Mucosa of gallbladder (tissue), 1 donor: ENCODE data around the gene TSHZ2. TPM values are rescaled to one million over a fixed set of nuclear protein-coding genes. Genes with fewer than 3 reads are reported as not detected.
A peak's percentile ranks its signal among the peaks of the same experiment; 100 is the strongest.
"Not testable (repeated sequence)": the region's sequence is repeated elsewhere in the genome, so short reads cannot be mapped to it uniquely, and the experiment has no call there.

ENCODE experiments used
- DNase-seq: peaks from one replicate; pipeline ENCODE4 v3.0.0-alpha.2; 2020; ENCODE audit warnings: low spot score
- total RNA-seq: library from RNA; stranded (reverse); gene quantifications from one replicate; pipeline ENCODE4 v1.2.1, GENCODE V29; 2021
- donor health status: DM: no; HTN: no; CAD: no.

The TSHZ2 gene
- total RNA-seq, 1 donor from 2014 or later, result 42.9 TPM

- DNase-seq, result no peak
These were observed 24.5 kb downstream of the TSHZ2 start for GRCh38 chr20:52996658-52997057.

DNA sequence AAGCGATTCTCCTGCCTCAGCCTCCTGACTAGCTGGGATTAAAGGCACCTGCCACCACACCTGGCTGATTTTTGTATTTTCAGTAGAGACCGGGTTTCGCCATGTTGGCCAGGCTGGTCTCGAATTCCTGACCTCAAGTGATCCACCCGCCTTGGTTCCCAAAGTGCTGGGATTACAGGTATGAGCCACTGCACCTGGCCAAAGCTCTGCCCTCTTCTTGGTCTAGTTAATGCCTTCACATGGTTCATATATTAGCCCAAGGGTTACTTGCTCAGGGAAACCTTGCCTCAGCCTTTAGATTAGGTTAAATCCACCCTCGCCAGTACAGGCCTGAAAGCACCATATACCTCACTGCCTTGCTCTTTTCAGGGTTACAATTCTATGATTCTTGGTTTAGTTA is 26.1 kb downstream of the TSHZ2 start:
- DNase-seq, result no peak

DNA sequence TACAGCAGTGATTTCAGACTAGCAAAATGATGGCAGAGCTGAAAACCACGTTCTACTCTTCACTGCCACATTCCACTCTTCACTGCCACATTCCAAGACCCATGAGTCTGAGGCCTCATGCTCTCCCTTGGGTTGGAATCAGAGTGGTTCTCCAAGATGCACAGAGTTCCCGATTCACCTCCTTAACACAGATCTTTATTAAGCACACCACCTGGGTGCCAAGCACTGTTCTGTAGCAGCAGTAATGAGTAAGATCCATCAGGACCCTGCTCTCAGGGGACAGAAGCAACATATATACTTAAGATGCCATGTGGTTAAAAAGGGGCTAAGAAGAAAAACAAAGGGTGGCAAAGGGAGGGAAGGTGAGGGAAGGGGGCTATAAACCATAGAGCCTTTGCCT is 26.9 kb downstream of the TSHZ2 start:
- DNase-seq, result no peak

DNA sequence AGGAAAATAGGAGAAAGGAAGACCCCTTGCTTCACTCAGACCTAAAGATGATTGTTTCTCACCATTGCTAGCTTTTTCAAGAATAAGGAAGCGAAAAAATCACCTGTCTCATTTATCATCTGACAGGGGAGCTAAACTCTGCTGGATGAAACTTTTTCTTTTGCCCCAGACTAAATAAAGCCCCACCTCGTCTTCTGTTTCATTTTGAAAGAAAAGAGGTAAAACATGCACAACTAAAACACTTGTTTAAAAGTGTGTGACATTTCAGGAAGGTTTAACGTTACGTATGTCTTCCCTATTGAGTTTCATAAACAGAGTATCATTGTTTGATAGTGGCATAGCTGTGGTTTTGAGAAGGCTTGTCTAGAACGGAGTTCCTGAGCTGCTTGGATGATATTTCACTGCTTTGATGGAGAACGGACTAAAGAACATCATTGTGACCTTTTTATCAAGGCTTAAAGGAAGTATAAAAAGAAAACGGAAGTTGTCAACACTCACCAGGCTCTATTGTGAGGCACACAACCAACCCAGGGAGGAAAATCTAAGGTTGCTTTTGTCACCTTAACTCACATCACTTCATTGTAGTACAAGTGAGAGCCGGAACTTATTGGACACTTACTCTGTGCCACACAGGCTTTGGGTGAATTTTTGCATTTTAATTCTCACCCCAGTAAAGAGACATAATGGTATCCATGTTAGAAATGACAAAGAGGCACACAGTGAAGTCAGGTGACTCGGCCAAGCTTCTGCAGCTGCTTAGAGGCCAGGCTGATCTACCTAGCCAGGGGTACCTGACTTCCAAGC is 29.5 kb downstream of the TSHZ2 start:
- no peak for DNase-seq

DNA sequence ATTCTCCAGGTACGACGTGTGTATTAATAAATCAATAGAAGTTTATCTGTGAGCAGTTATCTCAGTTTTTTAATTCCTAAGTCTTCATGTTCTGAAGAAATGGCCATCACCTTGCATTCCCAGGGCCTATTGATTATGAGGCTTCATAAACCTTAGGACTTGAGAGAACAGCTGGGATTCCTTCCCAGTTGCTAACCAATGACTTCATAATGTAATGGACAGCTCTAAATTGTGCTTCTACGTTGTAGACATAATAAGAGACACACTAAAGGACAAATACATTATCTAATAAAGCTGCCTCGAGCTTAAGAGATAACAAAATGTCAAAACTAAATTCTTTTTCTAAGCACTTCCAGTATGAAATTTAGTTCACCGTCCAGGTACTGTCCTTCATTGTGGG is 30.6 kb downstream of the TSHZ2 start:
- peak; percentile 21 for DNase-seq

GRCh38 chr20:53003420-53004154 is 31.4 kb downstream of the TSHZ2 start:
- DNase-seq, result no peak

DNA sequence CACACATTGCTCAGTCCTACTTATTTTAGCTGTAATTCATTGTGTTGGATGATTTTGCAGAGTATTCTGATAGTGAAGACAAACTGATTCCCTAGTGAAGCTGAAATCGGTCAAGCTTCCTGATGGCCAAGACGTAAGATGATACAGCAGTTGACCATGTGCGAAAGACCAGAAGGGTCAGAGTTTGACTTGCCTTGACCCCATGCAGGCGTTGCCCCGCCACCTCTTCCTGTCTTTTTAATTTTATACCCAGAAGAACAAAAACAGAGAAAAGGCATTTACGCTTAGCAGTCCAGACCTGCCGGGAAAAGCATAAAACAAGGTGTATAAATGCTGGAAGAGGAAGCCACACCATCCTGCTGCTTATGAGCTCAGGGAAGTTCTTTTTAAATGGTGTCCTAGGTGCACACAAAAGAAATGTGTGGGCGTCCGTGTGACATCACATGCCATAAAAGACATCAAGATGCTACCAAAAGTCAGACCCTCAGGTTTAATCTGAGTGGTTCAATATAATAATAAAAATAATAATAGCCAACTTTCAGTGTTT is 32.2 kb downstream of the TSHZ2 start:
- no peak for DNase-seq

- DNase-seq, result no peak
These were observed 38.0 kb downstream of the TSHZ2 start for GRCh38 chr20:53009979-53010735.

DNA sequence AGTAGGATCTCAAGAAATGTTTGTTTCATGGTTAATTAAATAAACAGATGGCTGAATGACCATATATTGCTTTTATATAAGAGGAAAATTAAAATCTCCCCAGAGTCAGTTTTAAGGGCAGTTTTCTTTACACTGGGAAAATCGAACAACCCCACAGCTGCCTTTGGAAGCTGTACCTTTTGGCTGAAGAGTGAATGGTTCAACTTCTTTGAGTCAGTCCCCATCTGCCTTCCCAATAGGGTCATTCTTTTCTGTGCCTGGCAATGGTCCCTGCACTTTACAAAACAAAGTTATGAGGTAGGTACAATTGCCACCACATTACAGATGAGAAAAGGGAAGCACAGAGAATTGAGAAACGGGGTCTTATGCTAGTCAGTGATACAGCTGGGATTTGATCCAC is 39.5 kb downstream of the TSHZ2 start:
- DNase-seq, result no peak

DNA sequence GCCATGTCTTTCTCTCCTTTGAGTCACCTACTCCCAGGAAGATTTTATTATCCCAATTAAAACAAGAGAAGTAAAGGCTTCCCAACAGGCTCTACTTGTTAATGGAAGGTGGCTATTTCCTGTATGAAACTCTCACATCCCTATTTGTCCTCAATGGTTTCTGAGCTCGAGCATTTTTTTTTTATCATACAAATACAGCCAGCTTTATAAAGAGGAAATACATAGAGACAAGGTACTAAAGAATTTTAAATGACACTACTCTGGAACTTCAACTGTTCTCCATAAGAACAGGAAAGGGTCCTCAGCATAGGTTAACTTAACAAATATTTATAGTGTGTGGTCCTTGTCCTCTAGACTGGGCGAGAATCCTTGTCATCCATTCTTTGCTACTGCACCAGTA is 41.0 kb downstream of the TSHZ2 start:
- no peak for DNase-seq

DNA sequence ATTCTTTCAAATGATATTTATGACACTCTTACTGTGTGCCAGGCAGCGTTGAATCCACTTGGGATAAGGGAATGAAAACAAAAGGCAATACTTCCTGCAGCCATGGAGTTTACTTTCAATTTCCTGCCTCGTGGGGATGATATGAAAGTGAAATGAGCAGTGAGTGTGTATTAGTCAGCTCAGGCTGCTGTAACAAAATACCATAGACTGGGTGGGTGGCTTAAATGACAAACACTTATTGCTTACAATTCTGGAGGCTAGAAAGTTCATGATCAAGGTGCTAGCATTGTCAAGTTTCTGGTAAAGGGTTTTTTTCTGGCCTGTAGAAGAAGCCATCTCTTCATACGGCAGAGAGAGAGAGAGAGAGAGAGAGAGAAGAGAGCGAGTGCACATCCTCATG is 41.7 kb downstream of the TSHZ2 start:
- no peak for DNase-seq

DNA sequence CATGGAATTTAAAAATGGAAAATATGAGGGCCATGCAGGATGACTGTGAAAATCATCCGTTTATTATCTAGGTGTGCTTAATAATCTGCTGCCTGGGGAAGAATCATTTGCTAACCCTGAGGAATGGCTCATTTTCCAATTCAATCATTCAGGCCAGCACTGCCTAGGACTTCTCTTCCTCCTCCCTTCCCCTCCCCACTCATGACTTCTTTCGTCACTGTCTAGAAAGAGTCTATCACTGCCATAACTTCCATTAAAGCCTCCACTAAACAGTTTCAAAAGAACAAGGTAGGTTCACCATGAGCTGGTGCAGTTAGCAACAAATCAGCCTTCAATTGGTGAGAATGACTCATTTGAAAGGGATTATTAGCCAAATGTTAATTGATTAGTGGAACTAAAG is 43.9 kb downstream of the TSHZ2 start:
- DNase-seq, result no peak

DNA sequence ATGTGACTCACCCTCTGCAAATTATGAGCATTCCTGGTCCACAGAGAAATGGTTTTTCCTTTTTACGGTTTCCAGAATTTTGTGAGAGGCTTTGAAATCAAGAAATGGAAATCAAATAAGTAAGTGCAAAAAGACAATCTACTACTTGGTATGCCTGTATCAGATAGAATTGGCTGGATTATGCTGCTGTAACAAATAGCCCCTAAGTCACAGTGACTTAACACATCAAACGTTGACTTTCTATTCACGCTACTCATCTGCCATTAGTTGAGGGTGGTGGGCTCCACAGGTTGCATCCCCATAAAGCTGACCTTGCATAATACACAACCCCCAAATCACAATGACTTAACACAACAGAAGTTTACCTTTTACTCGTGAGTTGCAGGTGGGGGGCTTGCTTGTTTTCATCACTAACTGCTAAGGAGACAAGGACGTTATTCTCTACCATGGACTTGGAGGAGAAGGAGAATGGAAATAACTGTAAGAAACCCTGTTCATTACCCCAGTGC is 44.4 kb downstream of the TSHZ2 start:
- no peak for DNase-seq

DNA sequence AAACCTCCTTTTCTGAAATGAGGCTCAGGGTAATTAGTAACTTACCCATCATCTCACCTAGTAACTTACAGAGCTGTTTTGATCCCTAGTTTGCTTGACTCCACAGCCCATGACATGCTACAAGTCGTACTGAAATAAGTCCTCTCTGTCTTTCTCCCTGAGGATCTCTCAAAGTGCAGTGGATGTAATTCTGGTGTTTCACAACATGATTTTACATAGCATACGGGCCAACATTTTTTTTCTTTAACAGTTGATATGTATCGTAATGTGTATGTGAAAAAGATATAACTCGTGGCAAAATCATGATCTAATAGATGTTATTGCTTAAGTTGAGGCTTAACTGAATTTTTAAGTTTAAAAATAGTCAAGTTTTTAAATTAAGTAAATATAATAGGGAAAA is 45.0 kb downstream of the TSHZ2 start:
- no peak for DNase-seq

DNA sequence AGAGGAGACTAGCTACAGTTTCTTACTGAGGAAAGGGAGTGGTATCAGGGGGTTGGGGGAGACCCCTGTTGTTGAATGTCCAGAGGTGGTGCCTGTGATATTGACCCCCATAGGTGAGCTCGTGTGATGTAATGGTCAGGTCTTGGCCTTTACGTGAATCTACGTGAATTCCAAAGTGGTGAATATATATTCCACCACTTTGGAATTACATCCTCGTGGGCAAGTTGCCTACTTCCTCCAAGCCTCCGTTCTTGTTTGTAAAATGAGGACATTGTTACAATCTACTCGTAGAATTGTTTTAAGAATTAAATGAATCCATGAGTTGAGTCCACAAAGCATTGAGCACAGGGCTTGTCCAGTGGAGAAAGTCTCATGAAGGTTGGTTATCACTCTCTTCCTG is 47.3 kb downstream of the TSHZ2 start:
- peak; percentile 27 for DNase-seq

GRCh38 chr20:53020376-53020775 is 48.2 kb downstream of the TSHZ2 start:
- DNase-seq, result no peak

- DNase-seq, result no peak
These were observed 48.7 kb downstream of the TSHZ2 start for GRCh38 chr20:53020834-53021233.

- no peak for DNase-seq
These were observed 49.8 kb downstream of the TSHZ2 start for GRCh38 chr20:53021934-53022333.

DNA sequence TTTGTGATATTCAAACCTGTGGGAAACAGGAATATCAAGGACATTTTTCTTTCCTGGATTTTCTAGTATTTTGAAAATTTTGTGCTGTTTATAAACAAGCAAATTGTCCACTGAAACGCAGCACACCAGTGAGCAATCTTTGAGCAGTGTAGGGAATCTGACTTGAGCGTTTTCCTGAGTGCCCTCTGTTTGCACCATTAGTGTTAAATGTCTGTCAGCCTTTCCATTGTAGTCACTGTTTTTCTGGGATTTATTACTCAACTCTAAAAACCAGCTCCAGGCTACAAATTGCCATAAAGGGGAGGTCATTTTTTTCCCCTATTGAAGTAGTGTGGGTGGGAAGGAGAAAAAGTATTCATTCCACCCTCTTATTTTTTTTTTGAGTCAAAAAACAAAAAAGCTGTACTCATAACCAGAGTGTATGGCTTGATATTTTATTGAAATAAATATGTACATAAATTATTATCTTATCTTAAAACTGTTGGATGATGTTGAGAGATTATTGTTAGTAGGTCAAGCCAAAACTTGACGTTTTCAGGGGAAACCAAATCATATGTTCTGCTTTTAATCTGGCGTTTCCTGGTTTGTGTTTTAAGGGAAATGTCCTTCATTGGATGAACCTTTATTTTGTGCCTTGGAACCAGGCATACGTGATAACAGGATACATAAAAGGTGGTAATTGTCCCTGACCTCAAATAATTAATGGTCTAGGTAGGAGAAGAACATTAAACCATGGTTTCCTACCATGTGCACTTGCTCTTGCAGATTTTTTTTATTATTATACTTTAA is 51.8 kb downstream of the TSHZ2 start:
- no peak for DNase-seq

DNA sequence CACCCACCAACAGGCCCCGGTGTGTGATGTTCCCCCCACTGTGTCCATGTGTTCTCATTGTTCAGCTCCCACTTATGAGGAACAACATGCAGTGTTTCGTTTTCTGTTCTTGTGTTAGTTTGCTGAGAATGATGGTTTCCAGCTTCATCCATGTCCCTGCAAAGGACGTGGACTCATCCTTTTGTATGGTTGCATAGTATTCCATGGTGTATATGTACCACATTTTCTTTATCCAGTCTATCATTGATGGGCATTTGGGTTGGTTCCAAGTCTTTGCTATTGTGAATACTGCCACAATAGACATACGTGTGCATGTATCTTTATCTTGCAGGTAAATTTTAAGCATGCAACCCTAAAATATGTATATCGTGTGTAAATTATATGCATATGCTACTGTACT is 52.5 kb downstream of the TSHZ2 start:
- not testable (repeated sequence) for DNase-seq

GRCh38 chr20:53027089-53027488 is 54.9 kb downstream of the TSHZ2 start:
- no peak for DNase-seq
